Psoas muscle (tissue), 8 donors: Measurements from ENCODE around the gene IFRD2. TPM values are rescaled to one million over a fixed set of nuclear protein-coding genes. Genes with fewer than 3 reads are reported as not detected.

Experiments
- ATAC-seq, 4 donors: fragments of 200-7000 bp; cut with Tn5 transposase; one replicate each; pipeline ENCODE4 v1.9.1; 2020; ENCODE audit warnings: moderate library complexity in 3 of 4, mild to moderate bottlenecking in 2 of 4
- DNase-seq, 2 donors: peaks; one replicate each; pipeline ENCODE4 v3.0.0-alpha.2; 2020
- H3K27ac ChIP-seq: fragments of 200-600 bp; one replicate; pipeline ENCODE4 v1.8.0; 2022
- H3K27me3 ChIP-seq, 3 donors: fragments of 200-600 bp in 1 of 3; one replicate each; pipeline versions ENCODE4 v1.6.1 to v1.8.0; 2013 to 2022; ENCODE audit warnings: low read length in 2 of 3, mild to moderate bottlenecking in 2 of 3, moderate library complexity in 1 of 3; ENCODE audit not compliant: insufficient read depth in 3 of 3
- H3K36me3 ChIP-seq, 2 donors: fragments of 200-600 bp in 1 of 2; one replicate each; pipeline versions ENCODE4 v1.6.1 to v1.8.0; 2013 to 2022; ENCODE audit warnings: low read depth in 1 of 2, mild to moderate bottlenecking in 1 of 2, moderate library complexity in 1 of 2; ENCODE audit not compliant: insufficient read depth in 1 of 2
- H3K4me1 ChIP-seq: fragments of 200-600 bp; one replicate; pipeline ENCODE4 v1.8.0; 2022
- H3K4me3 ChIP-seq: fragments of 200-600 bp; one replicate; pipeline ENCODE4 v1.8.0; 2022; ENCODE audit warnings: mild to moderate bottlenecking
- H3K9me3 ChIP-seq: fragments of 200-600 bp; one replicate; pipeline ENCODE4 v1.8.0; 2022
- CTCF ChIP-seq: fragments of 200-600 bp; IDR thresholded peaks from one replicate; pipeline ENCODE4 v1.8.0; 2022; ENCODE audit warnings: antibody characterized with exemption
- WGBS, 3 donors: extraction: QIAGEN DNeasy Blood & Tissue Kit; methylation state at CpG; one replicate each; pipeline versions ENCODE4 v1.1.6 to v1.1.7; 2013; 5-methylcytosine and 5-hydroxymethylcytosine counted together
- intact Hi-C, 2 donors: fragments of 100-400 bp; cut with DNase I; formaldehyde crosslinking; loops; one replicate each; pipeline versions ENCODE4 v1.11.0 to v1.14.2; 2022
- polyA plus RNA-seq, 3 donors: library from polyadenylated mRNA; stranded (reverse); fragments of 200-250 nt; gene quantifications; one replicate each; pipeline ENCODE4 v1.2.3, GENCODE V29; 2013
- total RNA-seq, 4 donors: library from RNA; stranded (reverse); fragmentation: NEBNext Ultra II Directional in 2 of 4; extraction: Animal tissue kit (Norgen Biotek cat#: 25700) in 2 of 4; gene quantifications; one replicate each; pipeline versions ENCODE4 v1.2.1 to v1.2.4, GENCODE V29; 2021 to 2023
- donor health status: healthy with polysubstance abuse.
- donor health status: DM: no; HTN: no; CAD: no; lungs with moderate emphysema.
- donor health status: Bipolar disorder and iron deficiency.
- donor health status: healthy.
- donor health status: DM: yes; HTN: yes; CAD: no.
- donor health status: DM: no; HTN: no; CAD: no.
- donor health status: DM: no; HTN: no; CAD: no.
- donor health status: DM: yes; HTN: yes; CAD: no.

Gene IFRD2
- total and polyA plus RNA-seq, 7 donors = 77.2 to 175 (median 130) TPM

GRCh38 chr3:50275996-50276761 is 16.1 kb downstream of the IFRD2 start:
- DNase-seq = no peak
- H3K9me3 ChIP-seq = no peaks in the 10 kb centered on the region
- no peak overlapping the region for H3K27ac ChIP-seq
- intact Hi-C loops = no loop called here
- H3K27me3 ChIP-seq = peaks cover 0 to 1% (median 0%) of the 10 kb centered on the region in 3 donors
- 66 to 73% (median 67%) methylated on average over 76 to 79 of the region's 79 CpGs for WGBS, 3 donors
- peaks cover 24% of the 10 kb centered on the region for H3K4me1 ChIP-seq
- H3K36me3 ChIP-seq = no peaks in the 10 kb centered on the region
- no peak for TF ChIP-seq CTCF
- H3K4me3 ChIP-seq = no peak overlapping the region
- ATAC-seq = no peak

GRCh38 chr3:50275141-50275995 is 16.9 kb downstream of the IFRD2 start:
- ATAC-seq = no peak
- H3K4me1 ChIP-seq = peaks cover 25% of the 10 kb centered on the region
- WGBS, 3 donors = 57 to 69% (median 67%) methylated on average over 61 to 65 of the region's 65 CpGs
- peaks cover 0 to 1% (median 0%) of the 10 kb centered on the region in 3 donors for H3K27me3 ChIP-seq
- H3K4me3 ChIP-seq = no peak overlapping the region
- no peaks in the 10 kb centered on the region for H3K36me3 ChIP-seq
- intact Hi-C loops = no loop called here
- TF ChIP-seq CTCF = no peak
- DNase-seq = no peak
- H3K27ac ChIP-seq = no peak overlapping the region
- H3K9me3 ChIP-seq = no peaks in the 10 kb centered on the region

- Histone ChIP-seq H3K27ac (no peak overlapping the region), H3K9me3 (no peaks in the 10 kb centered on the region), H3K4me3 (no peak overlapping the region), H3K27me3 (peaks cover 0 to 1% (median 0%) of the 10 kb centered on the region in 3 donors), H3K36me3 (no peaks in the 10 kb centered on the region), H3K4me1 (peaks cover 30% of the 10 kb centered on the region)
- WGBS, 3 donors = 45 to 50% (median 49%) methylated on average over 26 of the region's 26 CpGs
- TF ChIP-seq CTCF = peak; percentile 57
- intact Hi-C loops = loop anchor here (5.0 kb wide), 2 partner anchors 82 to 152 kb away; partner anchors contain the start of gene GNAT1 (in 1 of the 2)
- DNase-seq (peak; percentile 69 to 80), ATAC-seq (peak in 2 of 4 donors; percentile 32 to 38)
Measured at GRCh38 chr3:50274371-50275104, 17.7 kb downstream of the IFRD2 start.

GRCh38 chr3:50273689-50274065 is 18.6 kb downstream of the IFRD2 start:
- peaks cover 30% of the 10 kb centered on the region for H3K4me1 ChIP-seq
- peaks cover 0 to 1% (median 0%) of the 10 kb centered on the region in 3 donors for H3K27me3 ChIP-seq
- intact Hi-C loops = loop anchor here (1.0 to 5.0 kb wide), 5 partner anchors 46 to 151 kb away; partner anchors contain the start of gene GNAT1 (in 1 of the 2)
- DNase-seq (no peak), ATAC-seq (no peak)
- H3K36me3 ChIP-seq = no peaks in the 10 kb centered on the region
- no peak for TF ChIP-seq CTCF
- 67 to 71% (median 69%) methylated on average over 25 to 31 of the region's 31 CpGs for WGBS, 3 donors
- no peak overlapping the region for H3K27ac ChIP-seq
- no peaks in the 10 kb centered on the region for H3K9me3 ChIP-seq
- H3K4me3 ChIP-seq = peak overlapping the region; percentile 38
